Peyer's patch (tissue), 4 donors: ENCODE data around the gene CFAP58. TPM values are rescaled to one million over a fixed set of nuclear protein-coding genes. Genes with fewer than 3 reads are reported as not detected.

Experiments
- DNase-seq, 3 donors: peaks; one replicate each; pipeline ENCODE4 v3.0.0-alpha.2; 2017 to 2019
- H3K27ac ChIP-seq, 4 donors: fragments of 200-600 bp; sonication (generic); one replicate each; pipeline ENCODE4 v1.5.1; 2016 to 2019
- H3K27me3 ChIP-seq, 2 donors: fragments of 200-600 bp; sonication (generic); one replicate each; pipeline ENCODE4 v1.5.1; 2019
- H3K36me3 ChIP-seq, 3 donors: fragments of 200-600 bp; sonication (generic); one replicate each; pipeline ENCODE4 v1.5.1; 2016 to 2019
- H3K4me1 ChIP-seq, 4 donors: fragments of 200-600 bp; sonication (generic); one replicate each; pipeline ENCODE4 v1.5.1; 2016 to 2019
- H3K4me3 ChIP-seq, 4 donors: fragments of 200-600 bp; sonication (generic); 1 replicate in 3 of 4; 2 replicates in 1 of 4; pipeline ENCODE4 v1.5.1; 2016 to 2019; ENCODE audit warnings: mild to moderate bottlenecking in 1 of 4
- H3K9me3 ChIP-seq, 4 donors: fragments of 200-600 bp; sonication (generic); one replicate each; pipeline ENCODE4 v1.5.1; 2016 to 2019; ENCODE audit warnings: mild to moderate bottlenecking in 1 of 4
- CTCF ChIP-seq, 6 experiments: fragments of 450-650 bp in 4 of 6; fragments of 200-600 bp in 2 of 6; sonication (generic) in 1 of 6; IDR thresholded peaks; one replicate each; pipeline ENCODE4 v1.5.1; 2017 to 2019; ENCODE audit warnings: antibody characterized with exemption in 6 of 6, mild to moderate bottlenecking in 3 of 6, moderate library complexity in 1 of 6
- POLR2A ChIP-seq, 2 donors: fragments of 450-650 bp; IDR thresholded peaks; one replicate each; pipeline ENCODE4 v1.5.1; 2017; ENCODE audit warnings: antibody characterized with exemption in 2 of 2, mild to moderate bottlenecking in 2 of 2, moderate library complexity in 2 of 2
- total RNA-seq, 4 donors: library from RNA; depleted of rRNA; stranded (reverse); fragments of >200 nt; gene quantifications; one replicate each; pipeline ENCODE4 v1.1.0, GENCODE V29; 2016

CFAP58 gene
- total RNA-seq, 4 donors from 2014 or later = 2.5 TPM; not detected in 3

- TF ChIP-seq CTCF (IDR thresholded peaks at IDR 0.05) (no peak), POLR2A (IDR thresholded peaks at IDR 0.05) (no peak)
- peaks cover 11 to 95% (median 29%) of the 10 kb centered on the region in 4 donors for H3K4me1 ChIP-seq
- H3K4me3 ChIP-seq = no peak overlapping the region
- H3K27ac ChIP-seq = peak overlapping the region; percentile 56 to 79 (median 72)
- H3K27me3 ChIP-seq = no peaks in the 10 kb centered on the region
- peak in 1 of 3 donors; percentile 69 for DNase-seq
- H3K9me3 ChIP-seq = no peaks in the 10 kb centered on the region
- no peaks in the 10 kb centered on the region for H3K36me3 ChIP-seq
These were observed 23.2 kb upstream of the CFAP58 start for GRCh38 chr10:104330168-104331110.

GRCh38 chr10:104331208-104331838, 22.3 kb upstream of the CFAP58 start:
- Histone ChIP-seq H3K36me3 (no peaks in the 10 kb centered on the region), H3K4me3 (no peak overlapping the region), H3K27ac (peak overlapping the region; percentile 56 to 79 (median 72)), H3K27me3 (no peaks in the 10 kb centered on the region), H3K4me1 (peaks cover 11 to 95% (median 29%) of the 10 kb centered on the region in 4 donors), H3K9me3 (no peaks in the 10 kb centered on the region)
- TF ChIP-seq POLR2A (IDR thresholded peaks at IDR 0.05) (no peak), CTCF (IDR thresholded peaks at IDR 0.05) (no peak)
- peak in 2 of 3 donors; percentile 17 to 47 for DNase-seq

- H3K4me1 ChIP-seq = peaks cover 11 to 88% (median 27%) of the 10 kb centered on the region in 4 donors
- no peaks in the 10 kb centered on the region for H3K36me3 ChIP-seq
- H3K27me3 ChIP-seq = no peaks in the 10 kb centered on the region
- TF ChIP-seq POLR2A (IDR thresholded peaks at IDR 0.05) (no peak), CTCF (IDR thresholded peaks at IDR 0.05) (no peak)
- peak in 1 of 3 donors; percentile 13 for DNase-seq
- no peak overlapping the region for H3K4me3 ChIP-seq
- no peaks in the 10 kb centered on the region for H3K9me3 ChIP-seq
- peak overlapping the region in 3 of 4 donors; percentile 12 to 79 (median 56) for H3K27ac ChIP-seq
These were observed 21.2 kb upstream of the CFAP58 start for GRCh38 chr10:104332243-104333031.

- TF ChIP-seq CTCF (IDR thresholded peaks at IDR 0.05) (no peak), POLR2A (IDR thresholded peaks at IDR 0.05) (no peak)
- H3K4me3 ChIP-seq = no peak overlapping the region
- peak in 1 of 3 donors; percentile 47 for DNase-seq
- peaks cover 9 to 80% (median 22%) of the 10 kb centered on the region in 4 donors for H3K4me1 ChIP-seq
- no peaks in the 10 kb centered on the region for H3K36me3 ChIP-seq
- no peaks in the 10 kb centered on the region for H3K9me3 ChIP-seq
- no peaks in the 10 kb centered on the region for H3K27me3 ChIP-seq
- H3K27ac ChIP-seq = peak overlapping the region in 2 of 4 donors; percentile 0 to 12
These were observed 20.5 kb upstream of the CFAP58 start for GRCh38 chr10:104333032-104333727.
